K562 (cell line): ENCODE results near the gene ZBTB49. TPM values are rescaled to one million over a fixed set of nuclear protein-coding genes. Genes with fewer than 3 reads are reported as not detected.

Source experiments
- ATAC-seq: fragments of 200-7000 bp; cut with Tn5 transposase; 3 replicates; pipeline ENCODE4 v1.9.1; 2020; ENCODE audit warnings: moderate library complexity
- BruUV-seq: library from RNA; stranded (reverse); fragments of 400-500 nt; replicated peaks from 2 replicates; lab custom pipeline; 2021; lab: Mats Ljungman, UMichigan
- CTCF ChIA-PET: fragments of 300-600 bp; formaldehyde crosslinking; extraction: SDS; loops from one replicate; lab custom pipeline; 2021; ENCODE audit warnings: low intra/inter-chr PET ratio; lab: Yijun Ruan, JAX
- POLR2A ChIA-PET: fragments of 300-600, 350-650 bp; sonication (Branson Sonifier 250); formaldehyde crosslinking; extraction: SDS; loops from one replicate; lab custom pipeline; 2021; ENCODE audit warnings: antibody characterized with exemption, inconsistent platforms; lab: Yijun Ruan, JAX
- DNase-seq, 4 experiments: peaks; one replicate each; pipeline versions ENCODE4 v3.0.0 to v3.0.0-alpha.2; 2011 to 2018; ENCODE audit warnings: low spot score in 3 of 4, mixed read lengths in 3 of 4; ENCODE audit errors: extremely low read depth in 1 of 4
- FAIRE-seq: peaks from 2 replicates; lab custom pipeline; 2011; peaks lifted over from hg19 to GRCh38; lab: Jason Lieb, UNC
- H2AFZ ChIP-seq: 2 replicates; pipeline ENCODE4 v1.6.0; 2011; ENCODE audit warnings: low read depth, low read length, control low read depth, inconsistent platforms
- H3K27ac ChIP-seq: fragments of 200-600 bp; 3 replicates; pipeline ENCODE4 v1.8.0; 2011; ENCODE audit warnings: low read depth, mild to moderate bottlenecking, control low read depth, inconsistent platforms, low read length, moderate library complexity, mixed read lengths; ENCODE audit errors: extremely low read depth
- H3K27me3 ChIP-seq, 2 experiments: fragments of 300-600 bp in 1 of 2; 2 replicates in 1 of 2; 3 replicates in 1 of 2; pipeline versions ENCODE4 v1.6.0 to v1.8.0; 2011; ENCODE audit warnings: inconsistent platforms in 2 of 2, low read length in 2 of 2, mild to moderate bottlenecking in 1 of 2, mixed read lengths in 1 of 2, moderate library complexity in 1 of 2; ENCODE audit not compliant: control insufficient read depth in 2 of 2, insufficient read depth in 2 of 2
- H3K36me3 ChIP-seq: fragments of 300-600 bp; 3 replicates; pipeline ENCODE4 v1.8.0; 2011; ENCODE audit warnings: mild to moderate bottlenecking, low read length, inconsistent platforms; ENCODE audit not compliant: control insufficient read depth, insufficient read depth
- H3K4me1 ChIP-seq, 2 experiments: fragments of 200-600 bp in 1 of 2; replicated peaks in 1 of 2; 2 replicates in 1 of 2; 3 replicates in 1 of 2; pipeline versions ENCODE4 v1.5.1 to v1.8.0; 2011; ENCODE audit warnings: inconsistent platforms in 2 of 2, low read length in 2 of 2, mild to moderate bottlenecking in 1 of 2, mixed read lengths in 1 of 2, moderate library complexity in 1 of 2; ENCODE audit not compliant: control insufficient read depth in 2 of 2, insufficient read depth in 2 of 2
- H3K4me2 ChIP-seq: 2 replicates; pipeline ENCODE4 v1.6.1; 2011; ENCODE audit warnings: low read length, control low read depth, inconsistent platforms, mixed read lengths; ENCODE audit not compliant: insufficient read depth
- H3K4me3 ChIP-seq: fragments of 200-600 bp; sonication (generic), shearing (Covaris generic); 2 replicates; pipeline ENCODE4 v1.5.1; 2016; ENCODE audit warnings: control low read depth, inconsistent platforms
- H3K79me2 ChIP-seq: fragments of 200-600 bp; 3 replicates; pipeline ENCODE4 v1.8.0; 2011; ENCODE audit warnings: low read length, inconsistent platforms; ENCODE audit not compliant: control insufficient read depth, insufficient read depth
- H3K9ac ChIP-seq, 2 experiments: 2 replicates each; pipeline versions ENCODE4 v1.6.0 to v1.6.1; 2011; ENCODE audit warnings: low read depth in 2 of 2, low read length in 2 of 2, control low read depth in 1 of 2, inconsistent platforms in 1 of 2, mild to moderate bottlenecking in 1 of 2, mixed read lengths in 1 of 2; ENCODE audit not compliant: insufficient read depth in 1 of 2
- H3K9me1 ChIP-seq: one replicate; pipeline ENCODE4 v1.6.0; 2011; ENCODE audit warnings: inconsistent platforms, mild to moderate bottlenecking, low read length, moderate library complexity; ENCODE audit not compliant: control insufficient read depth, insufficient read depth
- H3K9me3 ChIP-seq: replicated peaks from 2 replicates; pipeline ENCODE4 v1.5.1; 2011; ENCODE audit warnings: low read depth, low read length, inconsistent platforms; ENCODE audit not compliant: control insufficient read depth, insufficient read depth
- H4K20me1 ChIP-seq: replicated peaks from 2 replicates; pipeline ENCODE4 v1.6.1; 2011; ENCODE audit warnings: low read length, inconsistent platforms, mixed read lengths; ENCODE audit not compliant: control insufficient read depth, insufficient read depth
- ATF7 ChIP-seq: fragments of 450-650 bp; IDR thresholded peaks from 2 replicates; pipeline ENCODE4 v1.7.1; 2014; ENCODE audit warnings: mild to moderate bottlenecking, moderate library complexity
- CHAMP1 ChIP-seq: fragments of 450-650 bp; IDR thresholded peaks from 2 replicates; pipeline ENCODE4 v1.6.1; 2016; ENCODE audit warnings: mild to moderate bottlenecking
- EP300 ChIP-seq: IDR thresholded peaks from 2 replicates; pipeline ENCODE4 v1.6.1; 2012; ENCODE audit warnings: low read length, improper control_type of control experiment
- HDAC1 ChIP-seq, 2 experiments: fragments of 450-650 bp; IDR thresholded peaks; 2 replicates each; pipeline ENCODE4 v1.6.1; 2016 to 2017; ENCODE audit warnings: inconsistent platforms in 1 of 2, mild to moderate bottlenecking in 1 of 2, moderate library complexity in 1 of 2
- KLF13 ChIP-seq: fragments of 450-650 bp; IDR thresholded peaks from 2 replicates; pipeline ENCODE4 v1.6.1; 2016; ENCODE audit warnings: missing genetic modification characterization, low read depth, mild to moderate bottlenecking, missing compliant biosample characterization, moderate library complexity, borderline replicate concordance
- TEAD4 ChIP-seq, 2 experiments: sonication (generic) in 1 of 2; formaldehyde crosslinking in 1 of 2; IDR thresholded peaks; 2 replicates each; pipeline versions ENCODE4 v1.6.1 to v1.8.0; 2012 to 2022; ENCODE audit warnings: borderline replicate concordance in 1 of 2, inconsistent platforms in 1 of 2, low read length in 1 of 2, mild to moderate bottlenecking in 1 of 2, missing genetic modification reagents in 1 of 2
- WGBS: fragments of 100-300 bp; shearing (Covaris generic); methylation state at CpG from one replicate; pipeline ENCODE4 v1.1.6; 2016; ENCODE audit warnings: low coverage, mixed read lengths; ENCODE audit not compliant: insufficient coverage; ENCODE audit errors: missing lambda C conversion rate; 5-methylcytosine and 5-hydroxymethylcytosine counted together
- in situ Hi-C: fragments of 300-500 bp; cut with MboI; formaldehyde crosslinking; loops from 4 replicates; pipeline ENCODE4 v1.15.0; 2018; ENCODE audit warnings: inconsistent platforms, mixed read lengths
- intact Hi-C: fragments of 100-400 bp; cut with micrococcal nuclease; formaldehyde crosslinking; loops from 2 replicates; pipeline ENCODE4 v1.14.2; 2022
- polyA plus RNA-seq, 8 experiments: library from polyadenylated mRNA; depleted of rRNA in 4 of 8; stranded (reverse) in 5 of 8; unstranded in 3 of 8; fragments of >200 nt; fragmentation: Nextera tagmentation in 2 of 8; fragmentation: Illumina TruSeq in 1 of 8; extraction: Ambion mirVana in 2 of 8; extraction: Trizol in 1 of 8; gene quantifications; 2 replicates each; pipeline versions ENCODE4 v1.2.1 to v1.2.3, GENCODE V29; 2011 to 2014; ENCODE audit warnings: inconsistent platforms in 1 of 8, missing spikeins in 1 of 8
- total RNA-seq, 7 experiments: library from RNA; depleted of rRNA in 6 of 7; stranded (reverse); fragments of >200 nt in 6 of 7; fragmentation: Illumina TruSeq in 2 of 7; extraction: Trizol in 2 of 7; gene quantifications; 2 replicates each; pipeline versions ENCODE4 v1.2.1 to v1.2.3, GENCODE V29; 2011 to 2021; ENCODE audit warnings: low replicate concordance in 1 of 7

ZBTB49 gene
- total and polyA plus RNA-seq, 9 of the 15 experiments (the other 6 are each of a cell fraction or from before 2014, with no cell fraction given), result 0.49 to 8.0 (median 4.2) TPM

GRCh38 chr4:4317496-4318232, 27.6 kb downstream of the ZBTB49 start:
- ChIA-PET CTCF (no interaction called here), POLR2A (interaction anchor here (0.6 to 1.5 kb wide), 3 partner anchors 10 to 56 kb away, joined by 3 to 4 read pairs (median 3); no protein-coding TSS in a partner anchor)
- no peak overlapping the region for H3K9ac ChIP-seq
- FAIRE-seq (no peak), DNase-seq (no peak), ATAC-seq (no peak)
- 71% methylated on average over 22 of the region's 23 CpGs for WGBS
- peaks cover 8 to 13% of the 10 kb centered on the region in 2 experiments; a peak in 4 of 5 replicates for H3K4me1 ChIP-seq
- H3K36me3 ChIP-seq, result peaks cover 20% of the 10 kb centered on the region; the same call in 2 of the 3 replicates
- H2AFZ ChIP-seq, result no peak overlapping the region
- H3K27me3 ChIP-seq, result no peaks in the 10 kb centered on the region
- in situ Hi-C loops (no loop called here), intact Hi-C loops (no loop called here)
- no TSS peak for BruUV-seq
- TF ChIP-seq ATF7 (no peak), EP300 (no peak), KLF13 (tag) (no peak), TEAD4 (IDR thresholded peaks at IDR 0.05; ENCODE audit: low read length) (no peak), TEAD4 (CRISPR knock-in tag; IDR thresholded peaks at IDR 0.05; ENCODE audit: borderline replicate concordance) (no peak), HDAC1 (IDR thresholded peaks at IDR 0.05) (no peak), CHAMP1 (no peak)
- no peaks in the 10 kb centered on the region for H3K79me2 ChIP-seq
- H3K27ac ChIP-seq, result no peak overlapping the region
- no peaks in the 10 kb centered on the region for H3K9me1 ChIP-seq
- no peak overlapping the region for H3K4me2 ChIP-seq
- H3K4me3 ChIP-seq, result no peak overlapping the region
- H4K20me1 ChIP-seq, result no peaks in the 10 kb centered on the region
- no peaks in the 10 kb centered on the region for H3K9me3 ChIP-seq
